ENCODE measurements around the gene RCAN1. TPM values are rescaled to one million over a fixed set of nuclear protein-coding genes. Genes with fewer than 3 reads are reported as not detected.

The RCAN1 gene
- total RNA-seq, 1 donor from 2014 or later: 12.5 TPM

DNA sequence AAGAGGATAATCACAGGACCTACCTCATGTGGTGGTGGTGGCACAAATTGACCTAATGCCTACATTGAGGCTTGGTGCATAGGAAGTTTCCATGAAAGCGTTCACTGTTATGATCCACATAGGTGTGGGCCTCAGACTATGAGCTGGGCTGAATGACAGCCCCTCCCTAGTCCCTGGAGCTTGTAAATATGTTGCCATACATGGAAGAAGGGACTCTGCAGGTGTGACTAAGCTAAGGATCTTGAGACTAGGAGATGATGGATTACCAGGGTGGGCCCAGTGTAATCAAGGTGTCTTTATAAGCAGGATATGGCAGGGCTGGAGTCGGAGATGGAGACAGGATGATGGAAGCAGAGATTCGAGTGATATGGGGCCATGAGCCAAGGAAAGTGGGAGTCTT, 71.9 kb downstream of the RCAN1 start:
- Histone ChIP-seq H3K9me3 (no peaks in the 10 kb centered on the region), H3K4me3 (no peak overlapping the region), H3K36me3 (no peaks in the 10 kb centered on the region), H3K27me3 (no peaks in the 10 kb centered on the region), H3K4me1 (peaks cover 9 to 20% of the 10 kb centered on the region in 2 donors), H3K27ac (no peak overlapping the region)
- no peak for DNase-seq (ENCODE audit: low spot score in 2 of 2)
- intact Hi-C loops (cut with DNase I): no loop called here
- TF ChIP-seq, protein P1, sequence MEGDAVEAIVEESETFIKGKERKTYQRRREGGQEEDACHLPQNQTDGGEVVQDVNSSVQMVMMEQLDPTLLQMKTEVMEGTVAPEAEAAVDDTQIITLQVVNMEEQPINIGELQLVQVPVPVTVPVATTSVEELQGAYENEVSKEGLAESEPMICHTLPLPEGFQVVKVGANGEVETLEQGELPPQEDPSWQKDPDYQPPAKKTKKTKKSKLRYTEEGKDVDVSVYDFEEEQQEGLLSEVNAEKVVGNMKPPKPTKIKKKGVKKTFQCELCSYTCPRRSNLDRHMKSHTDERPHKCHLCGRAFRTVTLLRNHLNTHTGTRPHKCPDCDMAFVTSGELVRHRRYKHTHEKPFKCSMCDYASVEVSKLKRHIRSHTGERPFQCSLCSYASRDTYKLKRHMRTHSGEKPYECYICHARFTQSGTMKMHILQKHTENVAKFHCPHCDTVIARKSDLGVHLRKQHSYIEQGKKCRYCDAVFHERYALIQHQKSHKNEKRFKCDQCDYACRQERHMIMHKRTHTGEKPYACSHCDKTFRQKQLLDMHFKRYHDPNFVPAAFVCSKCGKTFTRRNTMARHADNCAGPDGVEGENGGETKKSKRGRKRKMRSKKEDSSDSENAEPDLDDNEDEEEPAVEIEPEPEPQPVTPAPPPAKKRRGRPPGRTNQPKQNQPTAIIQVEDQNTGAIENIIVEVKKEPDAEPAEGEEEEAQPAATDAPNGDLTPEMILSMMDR (IDR thresholded peaks at IDR 0.05): no peak

DNA sequence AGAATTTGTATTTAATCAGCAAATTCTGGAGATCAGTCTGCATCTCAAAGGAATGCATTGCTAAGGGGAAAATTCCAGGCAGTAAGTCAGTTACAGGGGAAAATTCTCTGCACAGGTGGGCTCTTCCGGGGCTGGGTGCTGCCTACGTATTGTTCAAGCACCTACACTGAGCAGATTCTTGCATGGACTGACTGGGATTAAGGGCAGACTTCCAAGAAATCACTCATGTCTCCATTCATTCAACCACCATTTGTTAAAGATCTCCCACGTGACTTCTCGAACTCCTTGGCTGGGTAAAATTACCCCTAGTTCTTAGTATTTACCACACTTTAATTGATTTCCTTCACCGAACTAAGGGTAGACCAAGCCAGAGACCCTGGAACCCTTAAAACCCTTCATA, 74.7 kb downstream of the RCAN1 start:
- no peak for DNase-seq (ENCODE audit: low spot score in 2 of 2)
- no peaks in the 10 kb centered on the region for H3K36me3 ChIP-seq
- peaks cover 5 to 20% of the 10 kb centered on the region in 2 donors for H3K4me1 ChIP-seq
- TF ChIP-seq, protein P1 (IDR thresholded peaks at IDR 0.05): no peak
- no peak overlapping the region for H3K27ac ChIP-seq
- no peaks in the 10 kb centered on the region for H3K27me3 ChIP-seq
- intact Hi-C loops (cut with DNase I): no loop called here
- H3K9me3 ChIP-seq: no peaks in the 10 kb centered on the region
- no peak overlapping the region for H3K4me3 ChIP-seq

DNA sequence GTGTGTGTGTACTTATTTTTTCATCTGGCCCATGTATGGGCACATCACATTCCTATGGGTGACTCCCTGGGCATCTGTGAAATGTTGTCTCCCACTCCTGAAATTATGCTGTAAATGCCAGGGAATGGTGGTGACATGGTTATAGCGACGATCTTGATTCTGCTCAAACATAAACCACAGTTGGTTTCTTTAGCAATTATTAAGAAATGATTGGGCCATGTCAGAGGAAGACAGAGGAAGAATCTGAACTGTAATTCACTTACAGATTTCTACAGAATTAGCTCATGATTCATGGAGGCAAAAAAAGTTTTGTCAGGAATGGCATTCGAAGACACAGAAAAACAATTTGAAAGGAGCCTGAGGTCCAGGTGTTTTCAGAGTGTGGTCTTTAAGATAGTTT, 77.1 kb downstream of the RCAN1 start:
- Histone ChIP-seq H3K27ac (no peak overlapping the region), H3K36me3 (no peaks in the 10 kb centered on the region), H3K4me1 (peaks cover 0 to 13% of the 10 kb centered on the region in 2 donors), H3K9me3 (no peaks in the 10 kb centered on the region), H3K4me3 (no peak overlapping the region), H3K27me3 (no peaks in the 10 kb centered on the region)
- DNase-seq (ENCODE audit: low spot score in 2 of 2): no peak
- intact Hi-C loops (cut with DNase I): no loop called here
- TF ChIP-seq, protein P1 (IDR thresholded peaks at IDR 0.05): no peak

DNA sequence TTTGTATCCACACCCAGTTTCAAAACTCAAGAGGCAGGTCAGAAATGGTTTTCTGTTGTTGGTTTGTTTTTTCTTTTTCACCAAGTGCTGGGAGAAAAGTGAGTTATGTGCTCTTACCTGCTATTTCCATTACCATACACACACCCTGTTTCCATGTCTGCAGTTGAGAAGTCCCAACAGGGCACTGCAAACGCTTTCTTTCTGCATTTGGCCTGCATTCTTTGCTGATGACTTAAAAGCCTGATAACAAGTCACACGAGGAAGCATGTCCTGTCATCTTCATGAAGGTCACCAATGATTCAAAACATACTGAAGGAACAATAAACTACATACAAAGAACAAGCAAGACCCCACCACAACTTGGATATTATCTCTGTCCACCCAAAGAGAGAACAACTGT, 78.1 kb downstream of the RCAN1 start:
- Histone ChIP-seq H3K36me3 (no peaks in the 10 kb centered on the region), H3K27me3 (no peaks in the 10 kb centered on the region), H3K27ac (no peak overlapping the region), H3K4me3 (no peak overlapping the region), H3K4me1 (peaks cover 0 to 13% of the 10 kb centered on the region in 2 donors), H3K9me3 (no peaks in the 10 kb centered on the region)
- TF ChIP-seq, protein P1 (IDR thresholded peaks at IDR 0.05): no peak
- intact Hi-C loops (cut with DNase I): no loop called here
- no peak for DNase-seq (ENCODE audit: low spot score in 2 of 2)

DNA sequence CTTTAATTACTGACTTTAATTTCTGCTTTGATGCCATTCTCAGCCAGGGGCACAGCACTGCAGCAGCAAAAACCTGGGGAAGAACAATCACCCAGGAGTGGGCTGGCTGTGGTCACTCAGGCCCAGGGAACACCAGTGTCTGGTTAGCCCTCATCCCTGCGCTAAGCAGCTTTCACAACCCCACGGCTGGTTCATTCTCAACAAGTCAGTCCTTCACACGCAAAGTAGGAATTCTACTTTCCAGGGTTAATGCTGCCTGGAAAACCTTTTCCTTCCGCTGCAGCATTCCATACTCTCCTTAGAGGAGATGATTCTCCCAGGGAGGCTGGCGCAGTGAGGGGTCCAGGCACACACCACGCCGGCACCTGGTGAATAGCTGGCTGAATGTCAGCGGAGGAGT, 78.6 kb downstream of the RCAN1 start:
- Histone ChIP-seq H3K36me3 (no peaks in the 10 kb centered on the region), H3K27ac (no peak overlapping the region), H3K4me3 (no peak overlapping the region), H3K4me1 (peaks cover 0 to 13% of the 10 kb centered on the region in 2 donors), H3K27me3 (no peaks in the 10 kb centered on the region), H3K9me3 (no peaks in the 10 kb centered on the region)
- no peak for DNase-seq (ENCODE audit: low spot score in 2 of 2)
- intact Hi-C loops (cut with DNase I): no loop called here
- TF ChIP-seq, protein P1 (IDR thresholded peaks at IDR 0.05): no peak

DNA sequence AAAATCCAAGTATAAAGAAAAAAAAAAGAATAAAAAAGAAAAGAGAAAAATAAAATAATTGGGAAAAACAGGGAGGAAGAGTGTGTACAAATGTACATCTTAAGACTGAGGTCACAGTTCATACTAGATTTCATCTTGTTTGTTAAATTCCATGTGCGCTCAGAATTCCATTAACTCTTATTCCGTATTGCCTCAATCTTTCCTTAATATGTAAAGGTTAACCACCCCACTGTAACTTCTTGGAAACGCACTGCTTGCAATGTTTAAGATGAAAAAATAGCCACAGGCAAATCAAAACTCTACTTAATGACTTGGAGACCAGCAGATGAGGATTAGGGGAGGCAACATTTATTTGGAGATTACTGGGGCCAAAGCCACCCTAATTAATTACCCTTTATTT, 79.0 kb downstream of the RCAN1 start:
- intact Hi-C loops (cut with DNase I): no loop called here
- no peak for DNase-seq (ENCODE audit: low spot score in 2 of 2)

More for the DNA sequence above, 79.0 kb downstream of the RCAN1 start:
- H3K27me3 ChIP-seq: no peaks in the 10 kb centered on the region
- H3K27ac ChIP-seq: no peak overlapping the region
- no peak overlapping the region for H3K4me3 ChIP-seq
- no peaks in the 10 kb centered on the region for H3K36me3 ChIP-seq
- TF ChIP-seq, protein P1 (IDR thresholded peaks at IDR 0.05): no peak
- peaks cover 0 to 13% of the 10 kb centered on the region in 2 donors for H3K4me1 ChIP-seq
- H3K9me3 ChIP-seq: no peaks in the 10 kb centered on the region
